Gastrocnemius medialis (tissue), 4 donors: Measurements from ENCODE around the gene HAGHL. TPM values are rescaled to one million over a fixed set of nuclear protein-coding genes. Genes with fewer than 3 reads are reported as not detected.

Experiments
- ATAC-seq, 2 donors: fragments of 150-250 bp; one replicate each; pipeline ENCODE4 v1.9.1; 2016
- DNase-seq, 2 donors: peaks; one replicate each; pipeline ENCODE4 v3.0.0-alpha.2; 2019
- H3K27ac ChIP-seq, 4 donors: fragments of 200-600 bp; sonication (generic); 1 replicate in 1 of 4; 2 replicates in 3 of 4; pipeline ENCODE4 v1.5.1; 2016 to 2018; ENCODE audit warnings: mild to moderate bottlenecking in 2 of 4, moderate library complexity in 1 of 4
- H3K27me3 ChIP-seq, 3 donors: fragments of 200-600 bp; sonication (generic) in 2 of 3; 1 replicate in 1 of 3; 2 replicates in 2 of 3; pipeline versions ENCODE4 v1.5.1 to v1.6.0; 2016 to 2019; ENCODE audit warnings: mild to moderate bottlenecking in 1 of 3, moderate library complexity in 1 of 3
- H3K36me3 ChIP-seq, 2 donors: fragments of 200-600 bp; sonication (generic) in 1 of 2; one replicate each; pipeline ENCODE4 v1.5.1; 2017 to 2018
- H3K4me1 ChIP-seq, 2 donors: fragments of 200-600 bp; sonication (generic) in 1 of 2; one replicate each; pipeline ENCODE4 v1.5.1; 2016 to 2017; ENCODE audit warnings: mild to moderate bottlenecking in 2 of 2
- H3K4me3 ChIP-seq, 4 donors: fragments of 200-600 bp; sonication (generic) in 3 of 4; 1 replicate in 1 of 4; 2 replicates in 3 of 4; pipeline ENCODE4 v1.5.1; 2016 to 2019; ENCODE audit warnings: mild to moderate bottlenecking in 2 of 4
- H3K9me3 ChIP-seq, 3 donors: fragments of 200-600 bp; sonication (generic) in 2 of 3; 1 replicate in 1 of 3; 2 replicates in 2 of 3; pipeline ENCODE4 v1.5.1; 2016 to 2019
- CTCF ChIP-seq, 5 experiments: fragments of 450-650 bp in 3 of 5; fragments of 200-600 bp in 2 of 5; sonication (generic) in 2 of 5; IDR thresholded peaks in 4 of 5; conservative IDR thresholded peaks in 1 of 5; 1 replicate in 4 of 5; 2 replicates in 1 of 5; pipeline ENCODE4 v1.5.1; 2016 to 2019; ENCODE audit warnings: antibody characterized with exemption in 5 of 5, mild to moderate bottlenecking in 3 of 5, moderate library complexity in 3 of 5
- POLR2A ChIP-seq, 2 donors: fragments of 450-650 bp; IDR thresholded peaks; one replicate each; pipeline ENCODE4 v1.6.1; 2017; ENCODE audit warnings: antibody characterized with exemption in 2 of 2, mild to moderate bottlenecking in 2 of 2, moderate library complexity in 2 of 2
- in situ Hi-C, 4 donors: fragments of 200-750 bp; cut with MboI; loops; one replicate each; pipeline versions ENCODE4 v1.15.0 to v1.8.0; 2017; ENCODE audit warnings: low sequenced_read_pairs in 4 of 4
- intact Hi-C: fragments of 100-400 bp; cut with DNase I; formaldehyde crosslinking; loops from one replicate; pipeline ENCODE4 v1.15.1; 2023; ENCODE audit warnings: low total_unique reads
- total RNA-seq, 4 donors: library from RNA; depleted of rRNA; stranded (reverse); fragments of >200 nt; gene quantifications; one replicate each; pipeline versions ENCODE4 v1.1.0 to v1.2.3, GENCODE V29; 2016

Gene HAGHL
- total RNA-seq, 4 donors from 2014 or later = 0.27 to 0.42 TPM; not detected in 2

- in situ Hi-C loops = no loop called here
- H3K36me3 ChIP-seq = no peaks in the 10 kb centered on the region
- no peak for ATAC-seq
- H3K4me3 ChIP-seq = no peak overlapping the region
- peaks cover 0 to 4% of the 10 kb centered on the region in 2 donors for H3K4me1 ChIP-seq
- no peak for DNase-seq
- H3K27me3 ChIP-seq = peaks cover 69 to 74% (median 73%) of the 10 kb centered on the region in 3 donors
- intact Hi-C loops = no loop called here
- H3K9me3 ChIP-seq = no peaks in the 10 kb centered on the region
- no peak overlapping the region for H3K27ac ChIP-seq
- TF ChIP-seq CTCF (IDR thresholded peaks at IDR 0.05 in 4 of 5, conservative IDR thresholded peaks at IDR 0.05 in 1 of 5) = no peak
Observed at GRCh38 chr16:708019-708418, 18.9 kb upstream of the HAGHL start.

GRCh38 chr16:708959-709358 is 17.9 kb upstream of the HAGHL start:
- no peak for ATAC-seq
- H3K4me3 ChIP-seq = no peak overlapping the region
- H3K9me3 ChIP-seq = no peaks in the 10 kb centered on the region
- in situ Hi-C loops = no loop called here
- TF ChIP-seq POLR2A (IDR thresholded peaks at IDR 0.05) (no peak), CTCF (IDR thresholded peaks at IDR 0.05 in 4 of 5, conservative IDR thresholded peaks at IDR 0.05 in 1 of 5) (no peak)
- H3K36me3 ChIP-seq = no peaks in the 10 kb centered on the region
- intact Hi-C loops = no loop called here
- H3K4me1 ChIP-seq = peaks cover 0 to 4% of the 10 kb centered on the region in 2 donors
- peaks cover 59 to 65% (median 63%) of the 10 kb centered on the region in 3 donors for H3K27me3 ChIP-seq
- no peak overlapping the region for H3K27ac ChIP-seq
- no peak for DNase-seq

GRCh38 chr16:709566-710499 is 17.1 kb upstream of the HAGHL start:
- no peak overlapping the region for H3K4me3 ChIP-seq
- no peaks in the 10 kb centered on the region for H3K36me3 ChIP-seq
- in situ Hi-C loops = no loop called here
- TF ChIP-seq POLR2A (IDR thresholded peaks at IDR 0.05) (no peak), CTCF (IDR thresholded peaks at IDR 0.05 in 4 of 5, conservative IDR thresholded peaks at IDR 0.05 in 1 of 5) (no peak)
- peaks cover 52 to 56% (median 55%) of the 10 kb centered on the region in 3 donors for H3K27me3 ChIP-seq
- H3K4me1 ChIP-seq = peaks cover 3 to 7% of the 10 kb centered on the region in 2 donors
- no peak for ATAC-seq
- no peak overlapping the region for H3K27ac ChIP-seq
- DNase-seq = no peak
- H3K9me3 ChIP-seq = no peaks in the 10 kb centered on the region
- intact Hi-C loops = no loop called here

GRCh38 chr16:710500-711075 is 16.3 kb upstream of the HAGHL start:
- DNase-seq (no peak), ATAC-seq (no peak)
- no peak overlapping the region for H3K27ac ChIP-seq
- in situ Hi-C loops = no loop called here
- TF ChIP-seq POLR2A (IDR thresholded peaks at IDR 0.05) (no peak), CTCF (IDR thresholded peaks at IDR 0.05 in 4 of 5, conservative IDR thresholded peaks at IDR 0.05 in 1 of 5) (no peak)
- no peaks in the 10 kb centered on the region for H3K9me3 ChIP-seq
- intact Hi-C loops = loop anchor here (1.0 kb wide), 2 partner anchors 31 to 75 kb away; no protein-coding TSS in a partner anchor
- no peaks in the 10 kb centered on the region for H3K36me3 ChIP-seq
- H3K4me3 ChIP-seq = no peak overlapping the region
- peaks cover 49 to 53% (median 51%) of the 10 kb centered on the region in 3 donors for H3K27me3 ChIP-seq
- peaks cover 3 to 7% of the 10 kb centered on the region in 2 donors for H3K4me1 ChIP-seq
